K562 (cell line): ENCODE results near the gene SOST. TPM values are rescaled to one million over a fixed set of nuclear protein-coding genes. Genes with fewer than 3 reads are reported as not detected.
A peak's percentile ranks its signal among the peaks of the same experiment; 100 is the strongest.

Experiments
- CEBPZ ChIP-seq: fragments of 150-350 bp; IDR thresholded peaks from 2 replicates; pipeline ENCODE4 v1.6.1; 2014; ENCODE audit warnings: low read depth, mild to moderate bottlenecking, low read length, borderline replicate concordance
- CREB1 ChIP-seq, 2 experiments: sonication (generic) in 1 of 2; formaldehyde crosslinking in 1 of 2; IDR thresholded peaks; 2 replicates each; pipeline versions ENCODE4 v1.6.1 to v1.8.0; 2012 to 2022; ENCODE audit warnings: inconsistent platforms in 1 of 2, mild to moderate bottlenecking in 1 of 2, missing genetic modification reagents in 1 of 2, moderate library complexity in 1 of 2
- E4F1 ChIP-seq: fragments of 250-450 bp; sonication (Bioruptor Pico); IDR thresholded peaks from 2 replicates; pipeline ENCODE4 v1.5.0; 2021; ENCODE audit warnings: mild to moderate bottlenecking, borderline replicate concordance
- ETV5 ChIP-seq: sonication (generic); formaldehyde crosslinking; IDR thresholded peaks from 2 replicates; pipeline ENCODE4 v1.4.0; 2020; ENCODE audit warnings: low read depth, mild to moderate bottlenecking, missing genetic modification reagents
- GABPA ChIP-seq: fragments of 200-800 bp; sonication (Bioruptor generic); conservative IDR thresholded peaks from 2 replicates; pipeline ENCODE4 v1.6.1; 2016; ENCODE audit warnings: low read depth, missing genetic modification characterization, missing compliant biosample characterization
- HCFC1 ChIP-seq: IDR thresholded peaks from 2 replicates; pipeline ENCODE4 v1.6.1; 2012; ENCODE audit warnings: low read depth, low read length, improper control_type of control experiment
- HES1 ChIP-seq: fragments of 450-650 bp; IDR thresholded peaks from 2 replicates; pipeline ENCODE4 v1.6.1; 2016; ENCODE audit warnings: low read depth, mild to moderate bottlenecking, moderate library complexity
- ILK ChIP-seq: fragments of 450-650 bp; IDR thresholded peaks from 2 replicates; pipeline ENCODE4 v1.6.1; 2016; ENCODE audit warnings: missing genetic modification characterization, low read depth, mild to moderate bottlenecking, missing compliant biosample characterization, moderate library complexity, borderline replicate concordance
- MXI1 ChIP-seq: IDR thresholded peaks from 2 replicates; pipeline ENCODE4 v1.6.1; 2011; ENCODE audit warnings: low read depth, mild to moderate bottlenecking, improper control_type of control experiment, low read length
- NFIC ChIP-seq: fragments of 450-650 bp; IDR thresholded peaks from 2 replicates; pipeline ENCODE4 v1.6.1; 2017; ENCODE audit warnings: mild to moderate bottlenecking, inconsistent platforms
- PHF8 ChIP-seq: fragments of 200-600 bp; sonication (generic); IDR thresholded peaks from 2 replicates; pipeline ENCODE4 v1.6.1; 2012; ENCODE audit warnings: mixed run types, mild to moderate bottlenecking, inconsistent platforms, low read length, moderate library complexity, borderline replicate concordance
- VEZF1 ChIP-seq: fragments of 200-800 bp; sonication (Bioruptor generic); IDR thresholded peaks from 2 replicates; pipeline ENCODE4 v1.6.1; 2017; ENCODE audit warnings: missing genetic modification characterization, missing compliant biosample characterization
- ZBTB8A ChIP-seq: fragments of 450-650 bp; IDR thresholded peaks from 2 replicates; pipeline ENCODE4 v1.6.1; 2018; ENCODE audit warnings: mild to moderate bottlenecking, moderate library complexity; ENCODE audit not compliant: partially characterized antibody
- ZNF639 ChIP-seq, 2 experiments: fragments of 200-800 bp in 1 of 2; sonication (Bioruptor generic) in 1 of 2; sonication (generic) in 1 of 2; formaldehyde crosslinking in 1 of 2; IDR thresholded peaks in 1 of 2; conservative IDR thresholded peaks in 1 of 2; 2 replicates each; pipeline versions ENCODE4 v1.5.0 to v1.6.1; 2016 to 2020; ENCODE audit warnings: missing compliant biosample characterization in 1 of 2, missing genetic modification characterization in 1 of 2, missing genetic modification reagents in 1 of 2
- ZZZ3 ChIP-seq: fragments of 450-650 bp; IDR thresholded peaks from 2 replicates; pipeline ENCODE4 v1.6.1; 2016; ENCODE audit warnings: antibody characterized with exemption, mild to moderate bottlenecking, moderate library complexity
- polyA plus RNA-seq, 8 experiments: library from polyadenylated mRNA; depleted of rRNA in 4 of 8; stranded (reverse) in 5 of 8; unstranded in 3 of 8; fragments of >200 nt; fragmentation: Nextera tagmentation in 2 of 8; fragmentation: Illumina TruSeq in 1 of 8; extraction: Ambion mirVana in 2 of 8; extraction: Trizol in 1 of 8; gene quantifications; 2 replicates each; pipeline versions ENCODE4 v1.2.1 to v1.2.3, GENCODE V29; 2011 to 2014; ENCODE audit warnings: inconsistent platforms in 1 of 8, missing spikeins in 1 of 8
- total RNA-seq, 7 experiments: library from RNA; depleted of rRNA in 6 of 7; stranded (reverse); fragments of >200 nt in 6 of 7; fragmentation: Illumina TruSeq in 2 of 7; extraction: Trizol in 2 of 7; gene quantifications; 2 replicates each; pipeline versions ENCODE4 v1.2.1 to v1.2.3, GENCODE V29; 2011 to 2021; ENCODE audit warnings: low replicate concordance in 1 of 7

The SOST gene
- total and polyA plus RNA-seq, 9 of the 15 experiments (the other 6 are each of a cell fraction or from before 2014, with no cell fraction given): not detected

GRCh38 chr17:43778337-43779144, 19.9 kb upstream of the SOST start, which contains the start of gene DUSP3 (continued):
- TF ChIP-seq ETV5 (CRISPR knock-in tag) (no peak), ILK (tag) (no peak), GABPA (tag) (0 out of 2 replicates have a peak, but pooled peaks have one; percentile 29), HES1 (no peak), E4F1 (CRISPR knock-in tag) (no peak), ZBTB8A (no peak), HCFC1 (peak; percentile 26; the same call in 1 of the 2 replicates), VEZF1 (CRISPR knock-in tag) (peak; percentile 76), NFIC (peak; percentile 41; the same call in 1 of the 2 replicates), CREB1 (IDR thresholded peaks at IDR 0.05) (peak; percentile 75), CREB1 (CRISPR knock-in tag; IDR thresholded peaks at IDR 0.05) (peak; percentile 78), ZNF639 (CRISPR knock-in tag; conservative IDR thresholded peaks at IDR 0.05 in 1 of 2, IDR thresholded peaks at IDR 0.05 in 1 of 2) (0 out of 4 replicates have a peak, but pooled peaks of 1 of the 2 experiments have one; percentile 59), PHF8 (peak; percentile 93), CEBPZ (no peak), ZZZ3 (no peak), MXI1 (peak; percentile 70)
